Tibial nerve (tissue), 4 donors: ENCODE measurements around the gene EPAS1.

Experiments used
- CTCF ChIP-seq, 5 experiments: fragments of 200-600 bp in 3 of 5; fragments of 450-650 bp in 2 of 5; sonication (generic) in 3 of 5; IDR thresholded peaks; one replicate each; pipeline ENCODE4 v1.5.1; 2016 to 2019; ENCODE audit warnings: antibody characterized with exemption in 5 of 5, mild to moderate bottlenecking in 3 of 5, moderate library complexity in 2 of 5
- EP300 ChIP-seq, 2 donors: sonication (generic); formaldehyde crosslinking; IDR thresholded peaks; one replicate each; pipeline ENCODE4 v1.6.1; 2017; ENCODE audit warnings: antibody characterized with exemption in 2 of 2, mild to moderate bottlenecking in 1 of 2

DNA sequence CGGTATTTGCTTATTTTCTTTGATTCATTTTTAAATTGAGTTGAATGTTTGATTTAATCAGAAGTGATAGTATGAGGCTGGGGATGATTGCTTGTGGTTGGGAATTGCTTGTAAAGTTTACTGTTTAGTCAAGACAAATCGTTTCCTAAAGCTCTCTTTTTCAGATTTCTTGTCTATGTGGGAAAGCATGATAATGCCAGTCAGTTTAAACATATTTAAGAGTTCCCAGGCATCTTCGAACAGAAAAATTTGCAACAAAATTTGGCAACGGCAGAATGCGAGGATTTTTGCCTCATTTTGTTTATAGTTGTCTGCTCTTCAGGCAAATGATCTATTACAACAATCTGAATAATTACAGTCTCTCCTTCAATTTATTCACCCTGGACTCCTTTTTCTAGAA, 22.5 kb downstream of the EPAS1 start:
- TF ChIP-seq CTCF (IDR thresholded peaks at IDR 0.05) (no peak), EP300 (IDR thresholded peaks at IDR 0.05) (no peak)
